Panc1 (cell line): ENCODE results near the gene TMEM217. TPM values are rescaled to one million over a fixed set of nuclear protein-coding genes. Genes with fewer than 3 reads are reported as not detected.

Source experiments
- ATAC-seq: fragments of 200-7000 bp; cut with Tn5 transposase; 2 replicates; pipeline ENCODE4 v1.9.1; 2020; ENCODE audit warnings: mild to moderate bottlenecking, moderate library complexity
- BruUV-seq: library from RNA; stranded (reverse); fragments of 400-500 nt; replicated peaks from 2 replicates; lab custom pipeline; 2021; lab: Mats Ljungman, UMichigan
- CTCF ChIA-PET: fragments of 300-600 bp; sonication (Branson Sonifier 250); formaldehyde crosslinking; loops from one replicate; lab custom pipeline; 2022; ENCODE audit warnings: antibody characterized with exemption; lab: Charles Lee
- POLR2A ChIA-PET: fragments of 300-600 bp; sonication (Branson Sonifier 250); formaldehyde crosslinking; loops from one replicate; lab custom pipeline; 2022; ENCODE audit warnings: antibody characterized with exemption; lab: Charles Lee
- DNase-seq: peaks from one replicate; pipeline ENCODE4 v3.0.0-alpha.2; 2010; ENCODE audit warnings: low read depth, low spot score
- H3K27ac ChIP-seq: 2 replicates; pipeline ENCODE4 v1.5.1; 2011; ENCODE audit warnings: mild to moderate bottlenecking, low read length, inconsistent platforms
- H3K27me3 ChIP-seq: fragments of 200-500 bp; sonication (Bioruptor generic); 2 replicates; pipeline ENCODE4 v1.6.0; 2014; ENCODE audit warnings: low read length, inconsistent platforms; ENCODE audit not compliant: control insufficient read depth, insufficient read depth
- H3K36me3 ChIP-seq: fragments of 200-500 bp; sonication (Bioruptor generic); 2 replicates; pipeline ENCODE4 v1.5.1; 2014; ENCODE audit warnings: inconsistent platforms, mild to moderate bottlenecking, low read length, moderate library complexity; ENCODE audit not compliant: control insufficient read depth, insufficient read depth
- H3K4me1 ChIP-seq: 2 replicates; pipeline ENCODE4 v1.5.1; 2011; ENCODE audit warnings: inconsistent platforms, mild to moderate bottlenecking, low read length, moderate library complexity; ENCODE audit not compliant: control insufficient read depth, insufficient read depth
- H3K4me3 ChIP-seq, 2 experiments: 2 replicates each; pipeline ENCODE4 v1.5.1; 2011 to 2012; ENCODE audit warnings: low read depth in 2 of 2, low read length in 2 of 2, mild to moderate bottlenecking in 2 of 2, inconsistent platforms in 1 of 2, moderate library complexity in 1 of 2
- H3K9me3 ChIP-seq: fragments of 200-500 bp; sonication (Bioruptor generic); 2 replicates; pipeline ENCODE4 v1.5.1; 2014; ENCODE audit warnings: low read depth, mild to moderate bottlenecking, inconsistent platforms, low read length, moderate library complexity; ENCODE audit not compliant: control insufficient read depth, insufficient read depth
- POLR2AphosphoS5 ChIP-seq: IDR thresholded peaks from 2 replicates; pipeline ENCODE4 v1.6.1; 2012; ENCODE audit warnings: mild to moderate bottlenecking, low read depth, low read length, moderate library complexity
- SIN3A ChIP-seq: IDR thresholded peaks from 2 replicates; pipeline ENCODE4 v1.6.1; 2012; ENCODE audit warnings: low read depth, mild to moderate bottlenecking, low read length, moderate library complexity, borderline replicate concordance; ENCODE audit not compliant: insufficient read depth
- TCF7L2 ChIP-seq: IDR thresholded peaks from 2 replicates; pipeline ENCODE4 v1.6.1; 2011; ENCODE audit warnings: mild to moderate bottlenecking, low read depth, low read length, inconsistent platforms
- in situ Hi-C: cut with HindIII; loops from 2 replicates; pipeline ENCODE4 v1.10.0; 2016; ENCODE audit warnings: low sequenced_read_pairs, low pct_unique_long_range_greater_than_20kb
- intact Hi-C: fragments of 100-400 bp; cut with micrococcal nuclease; formaldehyde crosslinking; loops from one replicate; pipeline ENCODE4 v1.10.0; 2022; ENCODE audit not compliant: unreplicated experiment
- total RNA-seq: library from RNA; stranded (reverse); gene quantifications from one replicate; pipeline ENCODE4 v1.2.1, GENCODE V29; 2021; ENCODE audit not compliant: unreplicated experiment
- TF ChIP-seq, protein P1 (sequence below), 2 experiments: IDR thresholded peaks; 2 replicates each; pipeline ENCODE4 v1.6.1; 2011 to 2012; ENCODE audit warnings: low read depth in 2 of 2, control low read depth in 1 of 2, low read length in 1 of 2, mild to moderate bottlenecking in 1 of 2, moderate library complexity in 1 of 2; ENCODE audit not compliant: insufficient read depth in 1 of 2
- TF ChIP-seq, protein P2 (sequence below): fragments of 450-650 bp; IDR thresholded peaks from 2 replicates; pipeline ENCODE4 v1.5.1; 2017; ENCODE audit warnings: mild to moderate bottlenecking

The TMEM217 gene
- total RNA-seq, 1 experiment from 2014 or later, result 4.0 TPM

DNA sequence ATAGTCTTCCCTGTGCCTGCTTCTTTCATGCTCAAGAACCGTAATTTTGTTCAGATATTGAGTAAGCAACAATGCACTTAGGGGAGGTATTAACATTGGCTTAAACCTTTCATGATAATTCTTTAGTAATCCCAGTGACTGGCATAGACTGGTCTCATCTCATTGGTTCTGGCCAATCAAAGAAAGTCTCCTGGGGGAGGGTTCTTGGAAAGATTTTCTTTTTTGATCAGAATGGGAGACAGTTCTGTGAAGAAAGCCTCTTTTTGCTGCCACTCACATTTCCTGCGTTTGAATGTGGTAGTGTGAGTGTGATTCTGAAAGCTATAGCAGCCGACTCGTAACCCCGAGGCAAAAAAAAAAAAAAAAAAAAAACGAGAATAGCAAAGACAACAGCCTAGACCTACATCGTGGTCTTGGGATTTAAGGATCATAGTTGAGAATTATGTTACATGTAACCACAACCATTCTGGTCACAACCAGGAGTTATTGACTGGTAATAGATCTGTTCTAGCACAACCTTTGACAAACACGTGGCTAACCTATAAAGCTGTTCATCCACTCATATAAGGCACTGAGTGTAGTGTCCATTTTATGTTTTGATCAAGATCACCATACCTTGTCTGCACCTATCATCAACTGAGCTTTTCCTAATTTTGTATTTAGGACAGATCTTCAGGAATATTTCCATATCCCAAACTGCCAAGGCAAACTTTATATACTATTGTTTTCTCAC, 15.1 kb upstream of the TMEM217 start:
- H3K27me3 ChIP-seq, result no peaks in the 10 kb centered on the region
- DNase-seq (no peak), ATAC-seq (no peak)
- no peaks in the 10 kb centered on the region for H3K4me1 ChIP-seq
- in situ Hi-C loops (no loop called here), intact Hi-C loops (no loop called here)
- peaks cover 3% of the 10 kb centered on the region; the same call in 1 of the 2 replicates for H3K36me3 ChIP-seq
- H3K27ac ChIP-seq, result no peak overlapping the region
- CTCF ChIA-PET, result interaction anchor here (0.6 kb wide), 1 partner anchor 74 kb away, joined by 4 read pairs; no protein-coding TSS in a partner anchor
- TF ChIP-seq, protein P1, sequence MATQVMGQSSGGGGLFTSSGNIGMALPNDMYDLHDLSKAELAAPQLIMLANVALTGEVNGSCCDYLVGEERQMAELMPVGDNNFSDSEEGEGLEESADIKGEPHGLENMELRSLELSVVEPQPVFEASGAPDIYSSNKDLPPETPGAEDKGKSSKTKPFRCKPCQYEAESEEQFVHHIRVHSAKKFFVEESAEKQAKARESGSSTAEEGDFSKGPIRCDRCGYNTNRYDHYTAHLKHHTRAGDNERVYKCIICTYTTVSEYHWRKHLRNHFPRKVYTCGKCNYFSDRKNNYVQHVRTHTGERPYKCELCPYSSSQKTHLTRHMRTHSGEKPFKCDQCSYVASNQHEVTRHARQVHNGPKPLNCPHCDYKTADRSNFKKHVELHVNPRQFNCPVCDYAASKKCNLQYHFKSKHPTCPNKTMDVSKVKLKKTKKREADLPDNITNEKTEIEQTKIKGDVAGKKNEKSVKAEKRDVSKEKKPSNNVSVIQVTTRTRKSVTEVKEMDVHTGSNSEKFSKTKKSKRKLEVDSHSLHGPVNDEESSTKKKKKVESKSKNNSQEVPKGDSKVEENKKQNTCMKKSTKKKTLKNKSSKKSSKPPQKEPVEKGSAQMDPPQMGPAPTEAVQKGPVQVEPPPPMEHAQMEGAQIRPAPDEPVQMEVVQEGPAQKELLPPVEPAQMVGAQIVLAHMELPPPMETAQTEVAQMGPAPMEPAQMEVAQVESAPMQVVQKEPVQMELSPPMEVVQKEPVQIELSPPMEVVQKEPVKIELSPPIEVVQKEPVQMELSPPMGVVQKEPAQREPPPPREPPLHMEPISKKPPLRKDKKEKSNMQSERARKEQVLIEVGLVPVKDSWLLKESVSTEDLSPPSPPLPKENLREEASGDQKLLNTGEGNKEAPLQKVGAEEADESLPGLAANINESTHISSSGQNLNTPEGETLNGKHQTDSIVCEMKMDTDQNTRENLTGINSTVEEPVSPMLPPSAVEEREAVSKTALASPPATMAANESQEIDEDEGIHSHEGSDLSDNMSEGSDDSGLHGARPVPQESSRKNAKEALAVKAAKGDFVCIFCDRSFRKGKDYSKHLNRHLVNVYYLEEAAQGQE (IDR thresholded peaks at IDR 0.05; ENCODE audit: insufficient read depth in 1 of 2, low read depth in 2 of 2, low read length in 1 of 2), result no peak
- no peak for TF ChIP-seq TCF7L2
- TF ChIP-seq, protein P2, sequence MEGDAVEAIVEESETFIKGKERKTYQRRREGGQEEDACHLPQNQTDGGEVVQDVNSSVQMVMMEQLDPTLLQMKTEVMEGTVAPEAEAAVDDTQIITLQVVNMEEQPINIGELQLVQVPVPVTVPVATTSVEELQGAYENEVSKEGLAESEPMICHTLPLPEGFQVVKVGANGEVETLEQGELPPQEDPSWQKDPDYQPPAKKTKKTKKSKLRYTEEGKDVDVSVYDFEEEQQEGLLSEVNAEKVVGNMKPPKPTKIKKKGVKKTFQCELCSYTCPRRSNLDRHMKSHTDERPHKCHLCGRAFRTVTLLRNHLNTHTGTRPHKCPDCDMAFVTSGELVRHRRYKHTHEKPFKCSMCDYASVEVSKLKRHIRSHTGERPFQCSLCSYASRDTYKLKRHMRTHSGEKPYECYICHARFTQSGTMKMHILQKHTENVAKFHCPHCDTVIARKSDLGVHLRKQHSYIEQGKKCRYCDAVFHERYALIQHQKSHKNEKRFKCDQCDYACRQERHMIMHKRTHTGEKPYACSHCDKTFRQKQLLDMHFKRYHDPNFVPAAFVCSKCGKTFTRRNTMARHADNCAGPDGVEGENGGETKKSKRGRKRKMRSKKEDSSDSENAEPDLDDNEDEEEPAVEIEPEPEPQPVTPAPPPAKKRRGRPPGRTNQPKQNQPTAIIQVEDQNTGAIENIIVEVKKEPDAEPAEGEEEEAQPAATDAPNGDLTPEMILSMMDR, result no peak
- no peak overlapping the region for H3K4me3 ChIP-seq
- no peaks in the 10 kb centered on the region for H3K9me3 ChIP-seq
- POLR2A ChIA-PET, result interaction anchor here (0.6 kb wide), 1 partner anchor 17 kb away, joined by 14 read pairs; no protein-coding TSS in a partner anchor
- no TSS peak for BruUV-seq

DNA sequence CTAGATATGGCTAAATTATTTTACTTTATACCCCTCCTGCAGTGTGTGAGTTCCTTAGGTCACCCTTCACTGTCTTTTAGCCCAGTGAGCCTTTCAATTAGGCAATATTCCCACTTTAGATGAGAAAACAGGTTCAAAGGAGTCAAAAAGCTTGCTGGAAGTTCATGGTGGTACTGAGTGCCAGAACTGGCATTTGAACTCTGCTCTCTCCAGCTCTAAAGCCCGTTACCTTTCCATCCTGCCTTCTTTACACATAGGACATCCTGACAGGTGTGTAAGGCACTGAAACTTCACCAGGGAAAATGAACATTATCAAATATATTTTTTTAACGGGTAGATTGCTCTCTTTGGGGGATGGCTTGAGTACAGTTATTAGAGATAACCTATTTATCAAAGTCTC, 11.2 kb upstream of the TMEM217 start:
- H3K4me1 ChIP-seq, result no peaks in the 10 kb centered on the region
- H3K9me3 ChIP-seq, result 0 out of 2 replicates have a peak, but pooled peaks cover 6% of the 10 kb centered on the region
- in situ Hi-C loops (no loop called here), intact Hi-C loops (no loop called here)
- H3K4me3 ChIP-seq, result no peak overlapping the region
- no peaks in the 10 kb centered on the region for H3K27me3 ChIP-seq
- ChIA-PET POLR2A (no interaction called here), CTCF (no interaction called here)
- no peak overlapping the region for H3K27ac ChIP-seq
- no peak for DNase-seq
- no TSS peak for BruUV-seq
- TF ChIP-seq, protein P2, result no peak
- TF ChIP-seq POLR2AphosphoS5 (no peak), SIN3A (no peak), TCF7L2 (no peak)
- TF ChIP-seq, protein P1 (IDR thresholded peaks at IDR 0.05; ENCODE audit: insufficient read depth in 1 of 2, low read depth in 2 of 2, low read length in 1 of 2), result no peak
- H3K36me3 ChIP-seq, result peaks cover 3% of the 10 kb centered on the region; the same call in 1 of the 2 replicates
- ATAC-seq, result no peak
